HG03095 (cell line): ENCODE measurements around the gene KCNQ5.
"Not testable (repeated sequence)": the region's sequence is repeated elsewhere in the genome, so short reads cannot be mapped to it uniquely, and the experiment has no call there.

Experiments
- ATAC-seq: cut with Tn5 transposase; IDR thresholded peaks from one replicate; pipeline ENCODE4 v1.9.1; 2021; ENCODE audit warnings: moderate library complexity; ENCODE audit not compliant: unreplicated experiment

The KCNQ5 gene

GRCh38 chr6:72984189-72984831 is 362.4 kb downstream of the KCNQ5 start:
- ATAC-seq = not testable (repeated sequence)

DNA sequence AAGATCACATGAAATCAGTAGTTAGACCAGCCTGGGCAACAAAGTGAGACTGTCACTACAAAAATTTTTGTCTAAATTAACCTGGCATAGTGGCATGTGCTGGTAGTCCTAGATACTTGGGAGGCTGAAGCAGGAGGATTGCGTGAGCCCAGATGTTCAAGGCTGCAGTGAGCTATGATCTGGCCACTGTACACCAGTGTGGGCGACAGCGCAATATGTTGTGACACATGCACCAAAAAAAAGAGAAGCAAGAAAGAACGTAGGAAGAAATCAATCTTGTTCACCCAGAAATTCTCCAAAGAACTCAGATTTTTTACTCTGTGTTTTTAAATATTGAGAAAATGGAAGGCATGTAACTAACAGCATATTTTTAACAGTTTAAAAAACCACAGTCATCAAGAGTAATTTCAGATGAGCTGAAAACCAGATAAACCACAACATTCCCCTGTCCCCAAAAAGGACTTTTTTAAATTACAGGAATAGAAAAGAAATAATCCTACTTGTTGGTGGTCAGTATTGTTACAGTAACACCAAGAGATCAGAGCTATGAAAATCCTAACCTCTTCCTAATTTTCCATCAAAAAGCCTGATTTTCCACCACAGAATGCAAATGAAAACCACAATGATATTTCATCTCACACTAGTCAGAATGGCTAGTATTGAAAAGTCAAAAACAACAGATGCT is 363.3 kb downstream of the KCNQ5 start:
- ATAC-seq = no peak

GRCh38 chr6:72987301-72987700 is 365.4 kb downstream of the KCNQ5 start:
- no peak for ATAC-seq

DNA sequence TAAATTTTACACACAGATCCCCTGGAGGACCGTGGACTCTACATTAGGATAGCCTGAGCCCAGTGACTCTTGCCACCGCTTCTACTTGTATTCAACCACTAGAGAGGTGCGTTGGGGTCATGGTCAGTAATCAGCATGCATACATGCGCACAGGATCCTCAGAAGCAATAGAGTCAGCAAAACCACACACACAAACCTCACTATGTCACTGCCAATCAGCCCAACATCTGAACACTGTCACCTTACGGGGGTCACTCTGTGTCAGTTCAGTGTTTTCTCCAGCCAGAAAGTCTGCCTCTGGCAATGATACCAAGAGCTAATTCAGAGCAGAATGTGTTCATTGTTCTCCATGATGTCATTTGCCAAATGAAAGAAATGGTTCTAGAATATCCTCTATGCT is 378.1 kb downstream of the KCNQ5 start:
- no peak for ATAC-seq

- ATAC-seq = no peak
Observed at GRCh38 chr6:73000460-73000859, 378.6 kb downstream of the KCNQ5 start.

DNA sequence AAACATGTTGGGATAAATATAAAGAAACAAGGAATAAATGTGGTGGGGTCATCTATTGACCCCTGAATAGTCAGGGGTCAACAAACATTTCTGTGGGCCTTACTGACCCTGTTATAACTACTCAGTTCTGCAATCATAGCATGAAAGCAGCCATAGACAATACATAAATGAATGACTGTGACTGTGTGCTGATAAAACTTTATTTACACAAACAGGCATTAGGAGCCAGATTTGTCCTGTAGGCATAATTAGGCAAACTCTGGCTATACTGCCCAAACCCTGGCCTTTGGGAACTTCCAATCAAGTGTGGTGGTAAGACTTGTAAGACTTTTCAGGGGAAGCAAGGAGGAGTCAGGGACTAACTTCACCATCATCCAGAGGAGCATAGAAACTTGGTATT is 380.7 kb downstream of the KCNQ5 start:
- ATAC-seq = no peak

GRCh38 chr6:73003302-73003701 is 381.4 kb downstream of the KCNQ5 start:
- ATAC-seq = no peak

GRCh38 chr6:73004231-73004630 is 382.4 kb downstream of the KCNQ5 start:
- no peak for ATAC-seq

DNA sequence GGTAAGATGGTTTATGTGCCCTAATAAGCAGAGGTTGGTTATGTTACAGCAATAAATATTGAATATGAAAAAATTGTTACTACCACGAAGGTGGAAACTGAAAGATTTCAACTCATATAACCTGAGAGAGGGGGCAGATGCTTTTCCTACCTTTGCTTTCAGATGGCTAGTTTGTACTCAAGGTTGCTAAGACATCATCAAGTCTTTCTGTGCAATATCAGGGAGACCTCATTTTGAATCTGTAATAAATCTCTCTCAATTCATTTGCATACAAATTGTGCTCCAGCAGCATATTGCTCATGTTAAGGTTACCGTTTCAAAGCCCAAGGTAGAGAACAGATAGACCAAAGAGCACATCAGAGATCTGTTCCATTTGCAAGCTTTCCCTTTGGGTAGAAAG is 383.0 kb downstream of the KCNQ5 start:
- no peak for ATAC-seq

DNA sequence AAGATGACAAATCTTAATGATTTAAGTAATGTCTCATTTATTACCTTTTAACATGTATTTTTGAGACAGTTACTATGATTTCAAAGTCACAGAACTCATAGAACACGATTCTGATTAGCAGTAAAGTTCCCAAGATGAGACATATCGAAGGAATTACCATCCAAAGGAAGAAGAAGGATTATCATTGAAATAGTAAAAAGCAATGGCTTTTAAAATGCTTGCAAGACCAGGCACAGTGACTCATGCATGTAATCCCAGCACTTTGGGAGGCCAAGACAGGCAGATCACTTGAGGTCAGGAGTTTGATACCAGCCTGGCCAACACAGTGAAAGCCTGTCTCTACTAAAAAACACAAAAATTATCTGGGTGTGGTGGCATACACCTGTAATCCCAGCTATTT is 384.3 kb downstream of the KCNQ5 start:
- ATAC-seq = no peak

GRCh38 chr6:73011945-73012344 is 390.1 kb downstream of the KCNQ5 start:
- ATAC-seq = no peak

DNA sequence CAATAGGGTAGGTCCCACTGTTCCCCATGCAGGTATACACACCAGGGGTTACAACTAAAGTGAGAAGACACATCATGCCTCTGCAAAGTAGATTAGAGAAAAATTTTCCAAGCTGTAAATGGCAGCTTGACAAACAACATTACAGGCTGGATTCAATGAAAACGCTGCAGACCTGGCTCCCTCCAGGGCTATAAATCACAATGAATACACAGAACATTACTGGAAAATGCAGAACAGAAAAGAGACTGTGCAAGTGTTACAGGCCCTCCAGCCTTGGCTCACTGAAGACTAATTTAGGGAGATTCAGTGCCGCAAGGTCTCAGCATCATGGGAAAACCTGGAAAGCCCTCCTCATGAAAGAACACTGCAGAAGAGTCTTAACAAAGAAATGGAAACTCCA is 395.6 kb downstream of the KCNQ5 start:
- ATAC-seq = no peak

DNA sequence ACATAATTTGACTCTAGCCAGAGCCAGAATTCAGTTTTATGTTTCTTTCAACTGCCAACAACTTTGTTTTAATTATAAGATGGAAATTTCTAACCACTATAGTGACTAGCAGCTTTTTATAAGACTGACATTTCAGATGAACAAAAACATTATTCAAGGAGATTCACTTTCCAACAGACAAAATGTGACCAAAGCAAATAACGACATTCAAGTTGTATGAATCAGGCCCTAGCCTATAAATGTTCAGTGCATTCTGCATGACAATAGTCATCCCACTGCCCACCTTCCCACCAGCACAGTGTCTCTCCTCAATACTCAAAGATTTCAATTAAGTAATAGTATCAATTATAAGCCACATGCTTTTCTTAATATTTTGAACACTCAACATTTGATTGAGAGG is 402.7 kb downstream of the KCNQ5 start:
- ATAC-seq = no peak

GRCh38 chr6:73027691-73028090 is 405.8 kb downstream of the KCNQ5 start:
- ATAC-seq = no peak

DNA sequence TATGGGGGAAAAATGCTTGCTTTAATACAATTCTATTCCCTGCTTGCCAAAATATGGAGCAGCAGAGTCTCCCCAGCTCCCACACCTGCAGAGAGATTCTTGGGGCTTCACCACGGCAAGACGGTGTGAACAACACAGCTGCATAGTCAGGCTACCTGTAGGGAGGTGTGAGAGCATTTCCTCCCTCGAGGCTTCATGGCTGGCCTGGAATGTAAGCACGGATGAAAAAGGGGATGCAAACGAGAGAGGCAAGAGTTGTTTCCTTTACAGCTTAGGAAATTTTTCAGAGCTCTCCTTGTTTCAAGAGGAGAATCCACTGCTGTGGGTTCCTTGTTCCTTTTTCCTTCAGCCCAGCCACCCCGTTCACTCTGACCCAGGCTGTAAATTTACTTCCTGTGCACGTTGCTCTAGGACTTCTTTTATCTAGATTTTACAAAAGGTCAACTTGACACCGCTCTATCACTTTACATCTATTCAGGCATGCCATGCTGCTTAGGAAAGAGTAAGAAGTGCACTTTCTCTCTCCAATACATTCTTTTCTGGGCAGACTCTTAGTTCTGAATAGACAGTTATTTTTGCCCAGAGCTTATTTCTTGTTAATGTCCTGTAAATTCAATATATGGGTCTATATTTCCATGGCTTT is 406.4 kb downstream of the KCNQ5 start:
- ATAC-seq = no peak

- no peak for ATAC-seq
Observed at GRCh38 chr6:73028893-73029450, 407.1 kb downstream of the KCNQ5 start.

- ATAC-seq = peak; percentile 73
Observed at GRCh38 chr6:73030257-73030656, 408.4 kb downstream of the KCNQ5 start.

- ATAC-seq = no peak
Observed at GRCh38 chr6:73030791-73031782, 409.2 kb downstream of the KCNQ5 start.

DNA sequence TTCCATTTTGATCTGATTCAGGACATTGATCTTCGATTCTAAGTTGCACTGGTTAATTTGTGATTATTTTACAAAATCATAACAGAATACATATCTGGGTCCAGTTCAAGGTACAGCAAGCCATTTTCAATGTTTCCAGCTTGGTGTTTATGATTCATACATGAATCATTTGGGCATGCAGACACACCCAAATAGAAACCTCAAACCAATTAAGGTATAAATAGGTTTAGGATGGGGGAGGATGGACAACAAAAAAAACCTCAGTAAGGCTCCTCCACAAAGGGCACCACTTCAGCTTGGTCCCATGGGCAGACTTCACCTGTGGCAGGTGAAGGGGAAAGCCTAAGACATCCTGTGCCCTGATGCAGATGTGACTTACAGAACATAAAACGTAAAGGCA is 410.7 kb downstream of the KCNQ5 start:
- ATAC-seq = no peak

DNA sequence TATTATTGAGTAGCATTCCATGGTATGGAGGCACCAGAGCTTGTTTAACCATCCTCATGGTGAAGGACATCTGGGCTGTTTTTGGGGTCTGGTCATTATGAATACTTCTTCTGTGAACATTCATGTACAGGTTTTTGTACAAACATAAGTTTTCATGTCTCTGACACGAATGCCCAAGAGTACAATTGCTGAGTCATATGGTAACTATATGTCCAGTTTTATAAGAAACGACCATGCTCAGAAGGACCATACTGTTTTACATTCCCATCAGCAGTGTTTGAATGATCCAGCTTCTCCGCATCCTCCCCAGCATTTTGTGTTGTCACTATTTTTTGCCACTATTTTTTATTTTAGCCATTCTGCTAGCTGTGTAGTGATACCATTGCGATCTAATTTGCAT is 414.8 kb downstream of the KCNQ5 start:
- ATAC-seq = no peak

GRCh38 chr6:73041051-73041450 is 419.2 kb downstream of the KCNQ5 start:
- no peak for ATAC-seq
